Measurements from ENCODE around the gene WDFY4. TPM values are rescaled to one million over a fixed set of nuclear protein-coding genes. Genes with fewer than 3 reads are reported as not detected.

WDFY4 gene
- total RNA-seq, 1 donor from 2014 or later, result not detected

- Histone ChIP-seq H3K9me3 (ENCODE audit: low read depth) (no peaks in the 10 kb centered on the region), H3K36me3 (no peaks in the 10 kb centered on the region), H3K79me2 (ENCODE audit: low read depth) (no peaks in the 10 kb centered on the region), H3K9ac (no peak overlapping the region), H4K20me1 (ENCODE audit: low read depth) (no peaks in the 10 kb centered on the region), H3K4me1 (no peaks in the 10 kb centered on the region), H3K27ac (no peak overlapping the region), H3F3A (ENCODE audit: low read depth) (no peaks in the 10 kb centered on the region), H3K27me3 (no peaks in the 10 kb centered on the region), H3K4me3 (no peak overlapping the region), H3K4me2 (no peak overlapping the region), H2AFZ (replicated peaks) (no peak overlapping the region)
- Mint-ChIP-seq H3K4me1 (peaks cover 6% of the 10 kb centered on the region), H3K36me3 (no peaks in the 10 kb centered on the region), H3K27me3 (ENCODE audit: insufficient read depth, low read depth) (peaks cover 2% of the 10 kb centered on the region), H3K9me3 (no peaks in the 10 kb centered on the region), H3K27ac (no peak overlapping the region), H3K4me3 (no peak overlapping the region)
- no peak for TF ChIP-seq EZH2phosphoT487 (IDR thresholded peaks at IDR 0.05)
- no peak for DNase-seq (ENCODE audit: low spot score)
Observed at GRCh38 chr10:48722153-48723145, 37.8 kb downstream of the WDFY4 start.

- Histone ChIP-seq H3K4me3 (no peak overlapping the region), H3K79me2 (ENCODE audit: low read depth) (no peaks in the 10 kb centered on the region), H3K4me2 (no peak overlapping the region), H2AFZ (replicated peaks) (no peak overlapping the region), H3K9me3 (ENCODE audit: low read depth) (no peaks in the 10 kb centered on the region), H4K20me1 (ENCODE audit: low read depth) (no peaks in the 10 kb centered on the region), H3K27ac (no peak overlapping the region), H3F3A (ENCODE audit: low read depth) (no peaks in the 10 kb centered on the region), H3K27me3 (no peaks in the 10 kb centered on the region), H3K9ac (no peak overlapping the region), H3K4me1 (no peaks in the 10 kb centered on the region), H3K36me3 (no peaks in the 10 kb centered on the region)
- TF ChIP-seq EZH2phosphoT487 (IDR thresholded peaks at IDR 0.05) (no peak), CTCF (IDR thresholded peaks at IDR 0.05) (no peak), EZH2 (IDR thresholded peaks at IDR 0.05) (no peak)
- peaks cover 5% of the 10 kb centered on the region for H3K27me3 Mint-ChIP-seq (ENCODE audit: insufficient read depth, low read depth)
- peaks cover 6% of the 10 kb centered on the region for H3K4me1 Mint-ChIP-seq
- no peak overlapping the region for H3K4me3 Mint-ChIP-seq
- no peak overlapping the region for H3K27ac Mint-ChIP-seq
- no peak for DNase-seq (ENCODE audit: low spot score)
- H3K36me3 Mint-ChIP-seq, result no peaks in the 10 kb centered on the region
- H3K9me3 Mint-ChIP-seq, result no peaks in the 10 kb centered on the region
Observed at GRCh38 chr10:48724127-48724526, 39.5 kb downstream of the WDFY4 start.

GRCh38 chr10:48725708-48726107 is 41.0 kb downstream of the WDFY4 start:
- Histone ChIP-seq H3K79me2 (ENCODE audit: low read depth) (no peaks in the 10 kb centered on the region), H3F3A (ENCODE audit: low read depth) (no peaks in the 10 kb centered on the region), H2AFZ (replicated peaks) (no peak overlapping the region), H3K4me3 (no peak overlapping the region), H3K4me1 (no peaks in the 10 kb centered on the region), H3K27me3 (no peaks in the 10 kb centered on the region), H3K9ac (no peak overlapping the region), H3K4me2 (no peak overlapping the region), H4K20me1 (ENCODE audit: low read depth) (no peaks in the 10 kb centered on the region), H3K9me3 (ENCODE audit: low read depth) (no peaks in the 10 kb centered on the region), H3K36me3 (no peaks in the 10 kb centered on the region), H3K27ac (no peak overlapping the region)
- H3K36me3 Mint-ChIP-seq, result no peaks in the 10 kb centered on the region
- H3K9me3 Mint-ChIP-seq, result peaks cover 2% of the 10 kb centered on the region
- H3K27me3 Mint-ChIP-seq (ENCODE audit: insufficient read depth, low read depth), result peaks cover 5% of the 10 kb centered on the region
- no peak for DNase-seq (ENCODE audit: low spot score)
- H3K27ac Mint-ChIP-seq, result no peak overlapping the region
- TF ChIP-seq CTCF (IDR thresholded peaks at IDR 0.05) (no peak), EZH2 (IDR thresholded peaks at IDR 0.05) (no peak), EZH2phosphoT487 (IDR thresholded peaks at IDR 0.05) (no peak)
- H3K4me3 Mint-ChIP-seq, result no peak overlapping the region
- H3K4me1 Mint-ChIP-seq, result no peaks in the 10 kb centered on the region

GRCh38 chr10:48727866-48728265 is 43.2 kb downstream of the WDFY4 start:
- no peaks in the 10 kb centered on the region for H3K36me3 Mint-ChIP-seq
- no peaks in the 10 kb centered on the region for H3K9me3 ChIP-seq (ENCODE audit: low read depth)
- H3K27me3 ChIP-seq, result no peaks in the 10 kb centered on the region
- H4K20me1 ChIP-seq (ENCODE audit: low read depth), result no peaks in the 10 kb centered on the region
- DNase-seq (ENCODE audit: low spot score), result no peak
- no peak for TF ChIP-seq CTCF (IDR thresholded peaks at IDR 0.05)
- no peak for TF ChIP-seq EZH2 (IDR thresholded peaks at IDR 0.05)
- TF ChIP-seq EZH2phosphoT487 (IDR thresholded peaks at IDR 0.05), result no peak
- no peaks in the 10 kb centered on the region for H3K4me1 ChIP-seq
- no peak overlapping the region for H3K4me3 Mint-ChIP-seq
- H3K27ac ChIP-seq, result no peak overlapping the region
- peaks cover 8% of the 10 kb centered on the region for H3K27me3 Mint-ChIP-seq (ENCODE audit: insufficient read depth, low read depth)
- no peaks in the 10 kb centered on the region for H3F3A ChIP-seq (ENCODE audit: low read depth)
- no peak overlapping the region for H3K4me2 ChIP-seq
- no peak overlapping the region for H2AFZ ChIP-seq (replicated peaks)
- no peak overlapping the region for H3K27ac Mint-ChIP-seq
- no peaks in the 10 kb centered on the region for H3K79me2 ChIP-seq (ENCODE audit: low read depth)
- H3K4me3 ChIP-seq, result no peak overlapping the region
- no peaks in the 10 kb centered on the region for H3K36me3 ChIP-seq
- H3K9ac ChIP-seq, result no peak overlapping the region
- peaks cover 2% of the 10 kb centered on the region for H3K9me3 Mint-ChIP-seq
- H3K4me1 Mint-ChIP-seq, result no peaks in the 10 kb centered on the region
